DMS114 treated with DMSO at 0.1 percent for 48 hours (cell line): ENCODE data around the gene SAP30L.

Experiments
- DNase-seq: peaks from one replicate; lab custom pipeline; 2025; ENCODE audit not compliant: unreplicated experiment; lab: John Stamatoyannopoulos, UW

The SAP30L gene

GRCh38 chr5:154506049-154506715, 60.4 kb downstream of the SAP30L start:
- DNase-seq = no peak

GRCh38 chr5:154506716-154507080, 60.9 kb downstream of the SAP30L start:
- no peak for DNase-seq

- no peak for DNase-seq
Measured at GRCh38 chr5:154508114-154508513, 62.3 kb downstream of the SAP30L start.

- no peak for DNase-seq
Measured at GRCh38 chr5:154509784-154510555, 64.2 kb downstream of the SAP30L start.
